Upper lobe of left lung (tissue), 6 donors: Measurements from ENCODE around the gene FAM83G. TPM values are rescaled to one million over a fixed set of nuclear protein-coding genes. Genes with fewer than 3 reads are reported as not detected.

Source experiments
- ATAC-seq, 2 donors: fragments of 200-7000 bp; cut with Tn5 transposase; one replicate each; pipeline ENCODE4 v1.9.1; 2022; ENCODE audit warnings: mild to moderate bottlenecking in 2 of 2, moderate library complexity in 2 of 2; ENCODE audit not compliant: low FRiP score in 2 of 2
- DNase-seq, 2 donors: peaks; one replicate each; pipeline ENCODE4 v3.0.0-alpha.2; 2019 to 2020
- H3K27ac ChIP-seq, 4 donors: fragments of 200-600 bp; sonication (generic); one replicate each; pipeline ENCODE4 v1.5.1; 2016 to 2019
- H3K27me3 ChIP-seq, 4 donors: fragments of 200-600 bp; sonication (generic); one replicate each; pipeline ENCODE4 v1.5.1; 2017 to 2019
- H3K36me3 ChIP-seq, 4 donors: fragments of 200-600 bp; sonication (generic); one replicate each; pipeline ENCODE4 v1.5.1; 2016 to 2019
- H3K4me1 ChIP-seq, 4 donors: fragments of 200-600 bp; sonication (generic); one replicate each; pipeline ENCODE4 v1.5.1; 2018 to 2019
- H3K4me3 ChIP-seq, 4 donors: fragments of 200-600 bp; sonication (generic); one replicate each; pipeline ENCODE4 v1.5.1; 2017 to 2019; ENCODE audit warnings: mild to moderate bottlenecking in 2 of 4, moderate library complexity in 1 of 4
- H3K9me3 ChIP-seq, 4 donors: fragments of 200-600 bp; sonication (generic); one replicate each; pipeline ENCODE4 v1.5.1; 2018 to 2019
- EP300 ChIP-seq, 4 donors: sonication (generic); formaldehyde crosslinking; IDR thresholded peaks; one replicate each; pipeline ENCODE4 v1.5.1; 2017; ENCODE audit warnings: antibody characterized with exemption in 4 of 4, control low read depth in 2 of 4
- POLR2A ChIP-seq, 4 donors: fragments of 450-650 bp; IDR thresholded peaks; one replicate each; pipeline ENCODE4 v1.5.1; 2016 to 2017; ENCODE audit warnings: antibody characterized with exemption in 4 of 4, mild to moderate bottlenecking in 2 of 4
- POLR2AphosphoS5 ChIP-seq, 2 donors: sonication (generic); formaldehyde crosslinking; IDR thresholded peaks; one replicate each; pipeline ENCODE4 v1.5.1; 2017; ENCODE audit warnings: antibody characterized with exemption in 2 of 2
- WGBS, 2 donors: methylation state at CpG; one replicate each; pipeline ENCODE4 v1.1.5; 2017 to 2018; 5-methylcytosine and 5-hydroxymethylcytosine counted together
- total RNA-seq, 6 donors: library from RNA; depleted of rRNA in 4 of 6; stranded (reverse); fragments of >200 nt in 4 of 6; gene quantifications; one replicate each; pipeline versions ENCODE4 v1.1.0 to v1.2.1, GENCODE V29; 2016 to 2021
- TF ChIP-seq, protein P1 (sequence below), 6 experiments: fragments of 450-650 bp in 4 of 6; fragments of 200-600 bp in 2 of 6; sonication (generic) in 2 of 6; IDR thresholded peaks; one replicate each; pipeline ENCODE4 v1.5.1; 2016 to 2019; ENCODE audit warnings: antibody characterized with exemption in 6 of 6
- donor health status: DM: no; HTN: no; CAD: no; lungs with moderate emphysema.
- donor health status: DM: no; HTN: yes; CAD: no; lungs with severe emphysema.

FAM83G gene
- total RNA-seq, 6 donors from 2014 or later = 3.1 to 17.2 (median 11.2) TPM

DNA sequence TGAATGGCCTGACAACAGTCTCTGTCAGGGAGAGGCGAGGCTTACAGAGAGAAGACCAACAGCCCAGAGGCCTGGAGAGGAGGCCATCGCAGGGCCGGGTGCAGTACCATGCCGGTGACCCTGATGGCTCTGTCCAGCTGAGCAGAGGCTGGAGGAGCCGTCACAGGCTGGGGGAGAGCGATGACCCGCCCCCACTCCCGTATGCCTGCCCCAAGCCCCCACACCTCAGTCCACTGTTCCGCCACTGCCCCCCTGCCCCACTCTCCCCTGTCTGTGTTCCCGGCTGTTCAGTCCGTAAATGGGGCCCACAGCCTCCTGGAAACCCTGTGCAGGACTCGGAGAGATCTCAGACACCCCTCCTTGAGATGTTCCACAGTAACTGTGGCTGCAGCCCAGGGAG lies 12.8 kb upstream of the FAM83G start:
- no peaks in the 10 kb centered on the region for H3K9me3 ChIP-seq
- no peaks in the 10 kb centered on the region for H3K27me3 ChIP-seq
- no peak overlapping the region for H3K4me3 ChIP-seq
- no peak overlapping the region for H3K27ac ChIP-seq
- no peaks in the 10 kb centered on the region for H3K4me1 ChIP-seq
- TF ChIP-seq POLR2AphosphoS5 (IDR thresholded peaks at IDR 0.05) (no peak), EP300 (IDR thresholded peaks at IDR 0.05) (no peak), POLR2A (IDR thresholded peaks at IDR 0.05) (no peak)
- TF ChIP-seq, protein P1, sequence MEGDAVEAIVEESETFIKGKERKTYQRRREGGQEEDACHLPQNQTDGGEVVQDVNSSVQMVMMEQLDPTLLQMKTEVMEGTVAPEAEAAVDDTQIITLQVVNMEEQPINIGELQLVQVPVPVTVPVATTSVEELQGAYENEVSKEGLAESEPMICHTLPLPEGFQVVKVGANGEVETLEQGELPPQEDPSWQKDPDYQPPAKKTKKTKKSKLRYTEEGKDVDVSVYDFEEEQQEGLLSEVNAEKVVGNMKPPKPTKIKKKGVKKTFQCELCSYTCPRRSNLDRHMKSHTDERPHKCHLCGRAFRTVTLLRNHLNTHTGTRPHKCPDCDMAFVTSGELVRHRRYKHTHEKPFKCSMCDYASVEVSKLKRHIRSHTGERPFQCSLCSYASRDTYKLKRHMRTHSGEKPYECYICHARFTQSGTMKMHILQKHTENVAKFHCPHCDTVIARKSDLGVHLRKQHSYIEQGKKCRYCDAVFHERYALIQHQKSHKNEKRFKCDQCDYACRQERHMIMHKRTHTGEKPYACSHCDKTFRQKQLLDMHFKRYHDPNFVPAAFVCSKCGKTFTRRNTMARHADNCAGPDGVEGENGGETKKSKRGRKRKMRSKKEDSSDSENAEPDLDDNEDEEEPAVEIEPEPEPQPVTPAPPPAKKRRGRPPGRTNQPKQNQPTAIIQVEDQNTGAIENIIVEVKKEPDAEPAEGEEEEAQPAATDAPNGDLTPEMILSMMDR (IDR thresholded peaks at IDR 0.05) = no peak
- DNase-seq (no peak), ATAC-seq (no peak)
- H3K36me3 ChIP-seq = no peaks in the 10 kb centered on the region
- 70 to 79% methylated on average over 11 to 12 of the region's 12 CpGs for WGBS, 2 donors

DNA sequence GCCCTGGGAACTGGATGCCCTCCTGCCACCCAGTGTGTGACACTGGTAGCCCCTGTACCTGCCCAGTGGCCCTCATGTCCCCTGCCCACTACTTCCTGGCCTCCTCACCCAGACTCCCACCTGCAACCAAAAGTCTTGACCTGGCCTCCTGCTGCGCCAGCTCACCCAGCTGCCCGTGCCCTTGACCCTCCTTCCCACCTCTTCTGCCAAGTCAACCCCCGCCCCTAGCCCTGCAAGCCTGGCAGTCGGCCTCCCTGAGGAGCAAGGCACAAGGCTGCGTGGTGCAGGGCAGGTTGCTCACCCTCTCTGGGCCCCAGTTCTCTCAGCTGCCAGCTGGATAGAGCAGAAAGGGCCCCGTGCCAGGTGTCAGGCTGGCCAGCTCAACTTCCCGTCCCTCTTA lies 12.3 kb upstream of the FAM83G start:
- no peak for TF ChIP-seq POLR2A (IDR thresholded peaks at IDR 0.05)
- no peak for TF ChIP-seq EP300 (IDR thresholded peaks at IDR 0.05)
- no peaks in the 10 kb centered on the region for H3K4me1 ChIP-seq
- no peak overlapping the region for H3K27ac ChIP-seq
- no peak overlapping the region for H3K4me3 ChIP-seq
- 55 to 61% methylated on average over 6 to 7 of the region's 7 CpGs for WGBS, 2 donors
- H3K27me3 ChIP-seq = no peaks in the 10 kb centered on the region
- no peaks in the 10 kb centered on the region for H3K36me3 ChIP-seq
- ATAC-seq = no peak
- no peaks in the 10 kb centered on the region for H3K9me3 ChIP-seq
- peak in 1 of 2 donors; percentile 61 for DNase-seq

GRCh38 chr17:19016297-19016696 lies 11.7 kb upstream of the FAM83G start:
- DNase-seq = no peak
- Histone ChIP-seq H3K4me3 (no peak overlapping the region), H3K27ac (no peak overlapping the region), H3K4me1 (peaks cover 0 to 1% (median 0%) of the 10 kb centered on the region in 4 donors), H3K27me3 (no peaks in the 10 kb centered on the region), H3K36me3 (no peaks in the 10 kb centered on the region), H3K9me3 (no peaks in the 10 kb centered on the region)
- TF ChIP-seq POLR2AphosphoS5 (IDR thresholded peaks at IDR 0.05) (no peak), EP300 (IDR thresholded peaks at IDR 0.05) (no peak), POLR2A (IDR thresholded peaks at IDR 0.05) (no peak)
- TF ChIP-seq, protein P1 (IDR thresholded peaks at IDR 0.05) = no peak
- WGBS, 2 donors = 85 to 96% methylated on average over 4 to 8 of the region's 8 CpGs
- no peak for ATAC-seq

- no peak for ATAC-seq
Observed at GRCh38 chr17:19015428-19015827, 10.9 kb upstream of the FAM83G start.

DNA sequence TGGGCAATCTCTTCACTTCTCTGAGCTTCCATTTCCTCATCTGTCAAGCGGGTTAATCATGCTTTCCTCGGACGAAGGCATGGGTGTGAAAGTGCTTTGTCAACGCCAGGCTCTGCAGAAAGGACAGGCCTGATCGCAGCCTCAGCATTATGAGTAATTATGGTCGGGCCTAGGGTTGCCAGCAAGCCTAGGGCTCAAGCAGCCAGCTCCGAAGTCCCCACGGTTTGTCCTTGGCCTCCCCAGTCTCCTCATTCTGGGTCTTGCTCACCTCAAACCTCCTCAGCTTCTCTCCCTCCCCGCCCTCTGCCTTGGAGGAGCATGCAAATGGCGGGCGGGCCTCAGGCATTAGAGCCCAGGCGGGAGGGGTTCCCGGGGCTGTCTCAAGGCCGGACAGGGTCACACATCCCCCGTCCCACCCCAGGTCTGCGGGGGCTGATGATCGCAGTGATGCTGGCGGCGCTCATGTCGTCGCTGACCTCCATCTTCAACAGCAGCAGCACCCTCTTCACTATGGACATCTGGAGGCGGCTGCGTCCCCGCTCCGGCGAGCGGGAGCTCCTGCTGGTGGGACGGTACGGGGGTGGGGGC lies 10.2 kb upstream of the FAM83G start:
- WGBS, 2 donors = 75 to 83% methylated on average over 14 to 21 of the region's 29 CpGs
- H3K9me3 ChIP-seq = no peaks in the 10 kb centered on the region

More at GRCh38 chr17:19015428-19015827, 10.9 kb upstream of the FAM83G start:
- H3K9me3 ChIP-seq = no peaks in the 10 kb centered on the region
- TF ChIP-seq POLR2AphosphoS5 (IDR thresholded peaks at IDR 0.05) (no peak), POLR2A (IDR thresholded peaks at IDR 0.05) (no peak), EP300 (IDR thresholded peaks at IDR 0.05) (no peak)
- TF ChIP-seq, protein P1 (IDR thresholded peaks at IDR 0.05) = no peak
- no peak overlapping the region for H3K27ac ChIP-seq
- no peaks in the 10 kb centered on the region for H3K27me3 ChIP-seq
- no peaks in the 10 kb centered on the region for H3K36me3 ChIP-seq
- 80 to 87% methylated on average over 7 of the region's 7 CpGs for WGBS, 2 donors
- H3K4me1 ChIP-seq = peaks cover 0 to 5% (median 0%) of the 10 kb centered on the region in 4 donors
- no peak for DNase-seq
- H3K4me3 ChIP-seq = no peak overlapping the region

More for the DNA sequence above, 10.2 kb upstream of the FAM83G start:
- no peaks in the 10 kb centered on the region for H3K27me3 ChIP-seq
- DNase-seq = no peak
- TF ChIP-seq POLR2A (IDR thresholded peaks at IDR 0.05) (no peak), EP300 (IDR thresholded peaks at IDR 0.05) (no peak), POLR2AphosphoS5 (IDR thresholded peaks at IDR 0.05) (no peak)
- TF ChIP-seq, protein P1 (IDR thresholded peaks at IDR 0.05) = no peak
- H3K4me3 ChIP-seq = no peak overlapping the region
- H3K4me1 ChIP-seq = peaks cover 0 to 5% (median 0%) of the 10 kb centered on the region in 4 donors
- no peaks in the 10 kb centered on the region for H3K36me3 ChIP-seq
- no peak for ATAC-seq
- H3K27ac ChIP-seq = no peak overlapping the region
